PC-9 (cell line): ENCODE results near the gene OR52E1. TPM values are rescaled to one million over a fixed set of nuclear protein-coding genes. Genes with fewer than 3 reads are reported as not detected.

ENCODE experiments used
- BruUV-seq: library from RNA; stranded (reverse); fragments of 400-500 nt; replicated peaks from 2 replicates; lab custom pipeline; 2021; lab: Mats Ljungman, UMichigan
- CTCF ChIA-PET: fragments of 300-600 bp; sonication (Branson Sonifier 250); formaldehyde crosslinking; loops from one replicate; lab custom pipeline; 2022; ENCODE audit warnings: antibody characterized with exemption; lab: Charles Lee
- POLR2A ChIA-PET: fragments of 300-600 bp; sonication (Branson Sonifier 250); formaldehyde crosslinking; loops from one replicate; lab custom pipeline; 2022; ENCODE audit warnings: antibody characterized with exemption; ENCODE audit not compliant: unreplicated experiment; lab: Charles Lee
- DNase-seq, 2 experiments: peaks; one replicate each; pipeline versions ENCODE4 v3.0.0 to v3.0.0-alpha.2; 2015 to 2022; ENCODE audit warnings: mixed read lengths in 1 of 2
- H2AFZ ChIP-seq: fragments of 200-600 bp; sonication (generic); 2 replicates; pipeline ENCODE4 v1.8.1; 2017; ENCODE audit warnings: antibody characterized with exemption
- H3F3A ChIP-seq: fragments of 200-600 bp; sonication (generic); 2 replicates; pipeline ENCODE4 v1.8.1; 2017; ENCODE audit warnings: antibody characterized with exemption, mild to moderate bottlenecking, low read depth; ENCODE audit not compliant: insufficient read depth
- H3K27ac ChIP-seq: fragments of 200-600 bp; sonication (generic); 2 replicates; pipeline ENCODE4 v1.6.1; 2016; ENCODE audit warnings: mixed run types
- H3K27me3 ChIP-seq: fragments of 200-600 bp; sonication (generic); 2 replicates; pipeline ENCODE4 v1.6.1; 2016; ENCODE audit warnings: low read depth, mixed run types; ENCODE audit not compliant: insufficient read depth
- H3K36me3 ChIP-seq: fragments of 200-600 bp; sonication (generic); 2 replicates; pipeline ENCODE4 v1.6.1; 2016; ENCODE audit warnings: low read depth, mixed run types
- H3K4me1 ChIP-seq: fragments of 200-600 bp; sonication (generic); replicated peaks from 2 replicates; pipeline ENCODE4 v1.6.1; 2016; ENCODE audit warnings: mixed run types; ENCODE audit not compliant: insufficient read depth
- H3K4me2 ChIP-seq: fragments of 200-600 bp; sonication (generic); 2 replicates; pipeline ENCODE4 v1.6.1; 2017; ENCODE audit warnings: mixed run types
- H3K4me3 ChIP-seq: fragments of 200-600 bp; sonication (generic); 2 replicates; pipeline ENCODE4 v1.6.1; 2016; ENCODE audit warnings: mixed run types
- H3K79me2 ChIP-seq: fragments of 200-600 bp; sonication (generic); 2 replicates; pipeline ENCODE4 v1.6.1; 2017; ENCODE audit warnings: low read depth, mixed run types
- H3K9me2 ChIP-seq: fragments of 200-600 bp; sonication (generic); 2 replicates; pipeline ENCODE4 v1.8.1; 2017; ENCODE audit warnings: mild to moderate bottlenecking; ENCODE audit not compliant: insufficient read depth
- H3K9me3 ChIP-seq: fragments of 200-600 bp; sonication (generic); 2 replicates; pipeline ENCODE4 v1.8.1; 2016; ENCODE audit warnings: low read depth; ENCODE audit not compliant: insufficient read depth
- H4K20me1 ChIP-seq: fragments of 200-600 bp; sonication (generic); 2 replicates; pipeline ENCODE4 v1.8.1; 2017; ENCODE audit not compliant: insufficient read depth
- CTCF ChIP-seq: fragments of 200-600 bp; sonication (generic); conservative IDR thresholded peaks from 2 replicates; pipeline ENCODE4 v1.6.1; 2017; ENCODE audit warnings: mixed run types, antibody characterized with exemption, mild to moderate bottlenecking, moderate library complexity
- EZH2 ChIP-seq: fragments of 200-600 bp; sonication (generic); IDR thresholded peaks from 2 replicates; pipeline ENCODE4 v1.8.0; 2017; ENCODE audit warnings: antibody characterized with exemption, low read depth
- intact Hi-C: fragments of 100-400 bp; cut with micrococcal nuclease; formaldehyde crosslinking; loops from one replicate; pipeline ENCODE4 v1.10.0; 2022; ENCODE audit not compliant: unreplicated experiment
- total RNA-seq: library from RNA; stranded (reverse); gene quantifications from 2 replicates; pipeline ENCODE4 v1.2.3, GENCODE V29; 2021

OR52E1 gene
- total RNA-seq, 1 experiment from 2014 or later: not detected

GRCh38 chr11:5037926-5038325, 31.4 kb upstream of the OR52E1 start:
- ChIA-PET CTCF (no interaction called here), POLR2A (no interaction called here)
- intact Hi-C loops: no loop called here

GRCh38 chr11:5038341-5038740, 31.0 kb upstream of the OR52E1 start:
- no peaks in the 10 kb centered on the region for H4K20me1 ChIP-seq
- H3K79me2 ChIP-seq: no peaks in the 10 kb centered on the region
- DNase-seq: no peak
- ChIA-PET CTCF (no interaction called here), POLR2A (no interaction called here)
- no peaks in the 10 kb centered on the region for H3K27me3 ChIP-seq
- H3K36me3 ChIP-seq: no peaks in the 10 kb centered on the region
- H3F3A ChIP-seq: no peaks in the 10 kb centered on the region
- no peak overlapping the region for H3K27ac ChIP-seq
- no TSS peak for BruUV-seq
- H3K4me2 ChIP-seq: no peak overlapping the region
- H3K4me3 ChIP-seq: no peak overlapping the region
- intact Hi-C loops: no loop called here
- H3K4me1 ChIP-seq: no peaks in the 10 kb centered on the region
- no peaks in the 10 kb centered on the region for H3K9me2 ChIP-seq
- H2AFZ ChIP-seq: no peak overlapping the region
- TF ChIP-seq CTCF (no peak), EZH2 (no peak)
- H3K9me3 ChIP-seq: no peaks in the 10 kb centered on the region

More at GRCh38 chr11:5037926-5038325, 31.4 kb upstream of the OR52E1 start:
- no peaks in the 10 kb centered on the region for H3K9me3 ChIP-seq
- no peaks in the 10 kb centered on the region for H3K27me3 ChIP-seq
- no peak for DNase-seq
- H2AFZ ChIP-seq: no peak overlapping the region
- no peaks in the 10 kb centered on the region for H4K20me1 ChIP-seq
- TF ChIP-seq EZH2: no peak
- no TSS peak for BruUV-seq
- no peak overlapping the region for H3K4me3 ChIP-seq
- no peaks in the 10 kb centered on the region for H3K79me2 ChIP-seq
- no peaks in the 10 kb centered on the region for H3F3A ChIP-seq
- no peak overlapping the region for H3K27ac ChIP-seq
- H3K9me2 ChIP-seq: no peaks in the 10 kb centered on the region
- H3K4me2 ChIP-seq: no peak overlapping the region
- H3K36me3 ChIP-seq: no peaks in the 10 kb centered on the region
- H3K4me1 ChIP-seq: no peaks in the 10 kb centered on the region

DNA sequence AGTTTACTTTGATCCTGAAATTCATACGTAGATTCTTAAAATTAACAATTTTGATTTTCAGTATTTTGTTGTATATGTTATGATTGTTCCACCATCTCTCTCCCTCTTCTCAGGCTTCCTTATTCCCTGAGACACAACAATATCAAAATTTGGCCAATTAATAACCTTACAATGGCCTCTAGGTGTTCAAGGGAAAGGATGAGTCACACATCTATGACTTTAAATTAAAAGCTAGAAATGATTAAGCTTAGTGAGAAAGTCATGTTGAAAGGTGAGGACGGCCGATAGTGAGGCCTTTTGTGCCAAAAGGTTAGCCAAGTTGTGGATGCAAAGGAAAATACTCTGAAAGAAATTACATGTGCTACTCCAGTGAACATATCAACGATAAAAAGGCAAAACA, 28.5 kb upstream of the OR52E1 start:
- TF ChIP-seq EZH2 (no peak), CTCF (no peak)
- intact Hi-C loops: no loop called here
- H3K36me3 ChIP-seq: no peaks in the 10 kb centered on the region
- no TSS peak for BruUV-seq
- H3K79me2 ChIP-seq: no peaks in the 10 kb centered on the region
- H4K20me1 ChIP-seq: no peaks in the 10 kb centered on the region
- no peak overlapping the region for H3K27ac ChIP-seq
- no peak overlapping the region for H2AFZ ChIP-seq
- POLR2A ChIA-PET: no interaction called here
- H3K4me3 ChIP-seq: no peak overlapping the region
- H3K9me2 ChIP-seq: no peaks in the 10 kb centered on the region
- CTCF ChIA-PET: no interaction called here
- H3K4me1 ChIP-seq: no peaks in the 10 kb centered on the region
- H3K9me3 ChIP-seq: no peaks in the 10 kb centered on the region
- H3K4me2 ChIP-seq: no peak overlapping the region
- H3F3A ChIP-seq: no peaks in the 10 kb centered on the region
- no peak for DNase-seq
- H3K27me3 ChIP-seq: no peaks in the 10 kb centered on the region

GRCh38 chr11:5042091-5042490, 27.3 kb upstream of the OR52E1 start:
- no peak overlapping the region for H3K27ac ChIP-seq
- H3K4me1 ChIP-seq: no peaks in the 10 kb centered on the region
- no peaks in the 10 kb centered on the region for H3F3A ChIP-seq
- H3K4me3 ChIP-seq: no peak overlapping the region
- no peak for DNase-seq
- H3K36me3 ChIP-seq: no peaks in the 10 kb centered on the region
- H3K9me3 ChIP-seq: no peaks in the 10 kb centered on the region
- H3K9me2 ChIP-seq: no peaks in the 10 kb centered on the region
- H2AFZ ChIP-seq: no peak overlapping the region
- CTCF ChIA-PET: no interaction called here
- BruUV-seq: no TSS peak
- intact Hi-C loops: no loop called here
- H3K27me3 ChIP-seq: no peaks in the 10 kb centered on the region
- POLR2A ChIA-PET: no interaction called here
- TF ChIP-seq EZH2 (no peak), CTCF (no peak)
- H3K4me2 ChIP-seq: no peak overlapping the region
- H4K20me1 ChIP-seq: no peaks in the 10 kb centered on the region
- H3K79me2 ChIP-seq: no peaks in the 10 kb centered on the region
